Fibroblast of mammary gland (primary cell): ENCODE results near the gene ZFP1.

Experiments used
- DNase-seq: peaks from one replicate; pipeline ENCODE4 v3.0.0-alpha.2; 2010; ENCODE audit warnings: low read depth
- H3K4me3 ChIP-seq: 2 replicates; pipeline ENCODE4 v1.5.1; 2011; ENCODE audit warnings: low read depth, mild to moderate bottlenecking, low read length, moderate library complexity; ENCODE audit not compliant: control insufficient read depth
- TF ChIP-seq, protein P1 (sequence below): conservative IDR thresholded peaks from 2 replicates; pipeline ENCODE4 v1.5.1; 2011; ENCODE audit warnings: low read depth, low read length, inconsistent platforms; ENCODE audit not compliant: control insufficient read depth, insufficient read depth

Gene ZFP1

DNA sequence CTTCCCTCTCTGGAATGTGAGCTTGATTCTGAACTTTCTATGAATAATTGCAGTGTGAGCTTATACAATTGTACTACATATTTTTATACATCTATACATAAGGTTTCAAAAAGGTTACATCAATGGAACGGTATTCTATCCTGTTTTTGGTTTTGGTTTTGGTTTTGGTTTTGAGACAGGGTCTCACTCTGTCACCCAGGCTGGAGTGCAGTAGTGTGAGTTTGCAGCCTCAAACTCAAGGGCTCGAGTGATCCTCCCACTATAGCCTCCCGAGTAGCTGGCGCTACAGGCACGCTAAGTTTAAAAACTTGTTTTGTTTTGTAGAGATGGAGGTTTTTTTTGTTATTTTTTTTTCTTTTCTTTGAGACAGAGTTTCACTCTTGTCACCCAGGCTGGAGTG, 71.5 kb downstream of the ZFP1 start:
- TF ChIP-seq, protein P1, sequence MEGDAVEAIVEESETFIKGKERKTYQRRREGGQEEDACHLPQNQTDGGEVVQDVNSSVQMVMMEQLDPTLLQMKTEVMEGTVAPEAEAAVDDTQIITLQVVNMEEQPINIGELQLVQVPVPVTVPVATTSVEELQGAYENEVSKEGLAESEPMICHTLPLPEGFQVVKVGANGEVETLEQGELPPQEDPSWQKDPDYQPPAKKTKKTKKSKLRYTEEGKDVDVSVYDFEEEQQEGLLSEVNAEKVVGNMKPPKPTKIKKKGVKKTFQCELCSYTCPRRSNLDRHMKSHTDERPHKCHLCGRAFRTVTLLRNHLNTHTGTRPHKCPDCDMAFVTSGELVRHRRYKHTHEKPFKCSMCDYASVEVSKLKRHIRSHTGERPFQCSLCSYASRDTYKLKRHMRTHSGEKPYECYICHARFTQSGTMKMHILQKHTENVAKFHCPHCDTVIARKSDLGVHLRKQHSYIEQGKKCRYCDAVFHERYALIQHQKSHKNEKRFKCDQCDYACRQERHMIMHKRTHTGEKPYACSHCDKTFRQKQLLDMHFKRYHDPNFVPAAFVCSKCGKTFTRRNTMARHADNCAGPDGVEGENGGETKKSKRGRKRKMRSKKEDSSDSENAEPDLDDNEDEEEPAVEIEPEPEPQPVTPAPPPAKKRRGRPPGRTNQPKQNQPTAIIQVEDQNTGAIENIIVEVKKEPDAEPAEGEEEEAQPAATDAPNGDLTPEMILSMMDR = no peak
- H3K4me3 ChIP-seq = no peak overlapping the region
- no peak for DNase-seq
